ENCODE results near the gene NLGN4X. TPM values are rescaled to one million over a fixed set of nuclear protein-coding genes. Genes with fewer than 3 reads are reported as not detected.

Gene NLGN4X
- total and polyA plus RNA-seq, 3 experiments from 2014 or later = 0.21 TPM; not detected in 2

DNA sequence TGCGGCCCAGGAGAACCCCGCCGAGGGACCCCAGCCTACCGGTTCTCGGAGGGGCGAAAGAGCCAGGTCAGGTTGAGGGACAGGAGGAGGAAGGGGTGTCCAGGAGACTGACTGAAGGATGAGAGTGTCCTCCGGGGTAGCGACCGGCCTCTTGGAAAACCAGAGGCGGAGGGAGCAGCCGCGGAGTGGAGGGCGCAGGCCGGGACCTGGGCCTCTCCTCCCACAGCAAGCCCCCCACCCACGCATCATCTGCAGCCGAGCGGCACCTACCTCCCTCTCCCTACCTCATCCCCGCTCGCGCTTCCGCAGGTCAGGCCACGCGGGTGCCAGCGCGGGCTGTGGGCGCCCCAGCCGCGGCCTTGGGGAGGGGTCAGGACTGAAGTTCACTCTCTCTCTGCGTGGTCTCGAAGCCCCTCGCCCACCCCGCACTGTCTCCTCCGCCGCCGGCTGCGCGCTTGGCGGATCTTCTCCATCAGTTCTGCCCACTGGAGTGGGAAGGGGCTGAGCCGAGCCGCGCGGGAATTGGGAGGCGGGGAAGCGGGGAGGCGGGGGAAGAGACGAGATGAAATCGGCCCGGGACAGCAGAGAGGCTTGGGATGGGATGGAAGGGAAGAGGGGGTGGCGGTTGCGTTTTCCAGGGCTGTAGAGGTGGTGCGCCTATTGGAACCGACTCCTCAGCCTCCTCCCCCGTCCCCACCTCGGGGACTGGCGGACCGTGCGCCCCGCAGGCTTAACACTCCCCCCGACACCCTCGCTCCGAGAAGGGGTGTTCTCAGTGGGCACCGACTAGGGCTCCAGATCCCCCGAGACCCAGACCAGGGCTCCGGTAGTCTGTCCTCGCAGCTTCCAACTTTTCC, 1.8 kb downstream of the NLGN4X start:
- ChIA-PET CTCF (no interaction called here), POLR2A (no interaction called here)
- Histone ChIP-seq H3K4me1 (ENCODE audit: insufficient read depth, low read length) (no peaks in the 10 kb centered on the region), H3K27ac (ENCODE audit: low read depth, low read length) (no peak overlapping the region), H3K27me3 (ENCODE audit: insufficient read depth, low read length, poor library complexity, severe bottlenecking) (no peaks in the 10 kb centered on the region), H3K9me3 (ENCODE audit: low read length) (no peaks in the 10 kb centered on the region), H3K36me3 (ENCODE audit: insufficient read depth, low read length) (no peaks in the 10 kb centered on the region), H3K4me3 (ENCODE audit: low read length) (no peak overlapping the region)
- peaks cover 21% of the 10 kb centered on the region in 2 donors for H3K27me3 Mint-ChIP-seq
- peak overlapping the region in 1 of 7 donors; percentile 14 for H3K4me3 Mint-ChIP-seq
- H3K27ac Mint-ChIP-seq = no peak overlapping the region
- H3K36me3 Mint-ChIP-seq = no peaks in the 10 kb centered on the region
- peaks cover 0 to 19% (median 9%) of the 10 kb centered on the region in 5 donors for H3K9me3 Mint-ChIP-seq
- no peak for DNase-seq
- H3K4me1 Mint-ChIP-seq = no peaks in the 10 kb centered on the region

DNA sequence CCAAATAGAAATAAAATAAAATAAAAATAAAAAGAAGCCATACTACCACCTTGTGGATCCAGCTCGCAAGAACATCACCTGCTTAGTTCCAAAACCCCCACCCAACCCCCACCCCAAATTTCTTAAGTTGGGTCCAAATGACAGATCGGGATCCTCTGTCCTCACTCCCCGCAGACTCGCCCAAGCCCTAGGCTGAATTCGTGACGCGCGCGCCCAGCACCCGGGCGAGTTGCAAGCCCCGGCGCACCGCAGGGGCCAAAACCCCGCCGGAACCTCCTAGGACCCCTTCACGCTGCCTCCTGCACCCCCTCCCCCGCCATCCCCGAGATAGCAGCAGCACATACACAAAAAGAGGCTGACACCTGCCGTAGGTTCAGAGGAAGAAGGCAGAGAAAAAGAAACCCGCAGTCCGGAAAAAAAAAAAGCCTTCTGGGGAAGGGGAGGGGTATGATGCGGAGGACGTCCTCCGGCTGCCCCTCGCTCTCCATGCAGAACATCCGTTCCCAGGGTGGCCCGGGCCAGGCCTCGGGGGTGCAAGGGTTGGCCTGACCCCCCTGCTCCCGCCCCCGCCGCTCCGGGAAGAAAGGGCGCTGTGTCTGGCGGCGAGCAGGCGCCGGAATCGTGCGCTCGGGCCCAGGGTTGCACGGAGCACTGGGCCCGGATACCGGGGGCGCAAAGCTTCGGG, 2.6 kb downstream of the NLGN4X start:
- Histone ChIP-seq H3K27ac (ENCODE audit: low read depth, low read length) (no peak overlapping the region), H3K27me3 (ENCODE audit: insufficient read depth, low read length, poor library complexity, severe bottlenecking) (no peaks in the 10 kb centered on the region), H3K9me3 (ENCODE audit: low read length) (no peaks in the 10 kb centered on the region), H3K4me3 (ENCODE audit: low read length) (no peak overlapping the region), H3K4me1 (ENCODE audit: insufficient read depth, low read length) (no peaks in the 10 kb centered on the region), H3K36me3 (ENCODE audit: insufficient read depth, low read length) (no peaks in the 10 kb centered on the region)
- H3K9me3 Mint-ChIP-seq = peaks cover 0 to 18% (median 9%) of the 10 kb centered on the region in 5 donors
- ChIA-PET POLR2A (no interaction called here), CTCF (no interaction called here)
- no peaks in the 10 kb centered on the region for H3K36me3 Mint-ChIP-seq
- H3K4me1 Mint-ChIP-seq = no peaks in the 10 kb centered on the region
- DNase-seq = no peak
- H3K27ac Mint-ChIP-seq = no peak overlapping the region
- peaks cover 21% of the 10 kb centered on the region in 2 donors for H3K27me3 Mint-ChIP-seq
- H3K4me3 Mint-ChIP-seq = no peak overlapping the region

- H3K36me3 Mint-ChIP-seq = no peaks in the 10 kb centered on the region
- H3K4me1 ChIP-seq (ENCODE audit: insufficient read depth, low read length) = no peaks in the 10 kb centered on the region
- peak overlapping the region in 1 of 8 donors; percentile 54 for H3K27ac Mint-ChIP-seq
- H3K36me3 ChIP-seq (ENCODE audit: insufficient read depth, low read length) = no peaks in the 10 kb centered on the region
- H3K9me3 Mint-ChIP-seq = peaks cover 0 to 16% (median 9%) of the 10 kb centered on the region in 5 donors
- H3K4me3 Mint-ChIP-seq = peak overlapping the region in 1 of 7 donors; percentile 38
- ChIA-PET CTCF (no interaction called here), POLR2A (no interaction called here)
- H3K27ac ChIP-seq (ENCODE audit: low read depth, low read length) = no peak overlapping the region
- peaks cover 21% of the 10 kb centered on the region in 2 donors for H3K27me3 Mint-ChIP-seq
- no peak for DNase-seq
- H3K9me3 ChIP-seq (ENCODE audit: low read length) = no peaks in the 10 kb centered on the region
- H3K4me1 Mint-ChIP-seq = no peaks in the 10 kb centered on the region
- no peaks in the 10 kb centered on the region for H3K27me3 ChIP-seq (ENCODE audit: insufficient read depth, low read length, poor library complexity, severe bottlenecking)
- H3K4me3 ChIP-seq (ENCODE audit: low read length) = no peak overlapping the region
These were observed 3.3 kb downstream of the NLGN4X start for GRCh38 chrX:6225288-6225910.

DNA sequence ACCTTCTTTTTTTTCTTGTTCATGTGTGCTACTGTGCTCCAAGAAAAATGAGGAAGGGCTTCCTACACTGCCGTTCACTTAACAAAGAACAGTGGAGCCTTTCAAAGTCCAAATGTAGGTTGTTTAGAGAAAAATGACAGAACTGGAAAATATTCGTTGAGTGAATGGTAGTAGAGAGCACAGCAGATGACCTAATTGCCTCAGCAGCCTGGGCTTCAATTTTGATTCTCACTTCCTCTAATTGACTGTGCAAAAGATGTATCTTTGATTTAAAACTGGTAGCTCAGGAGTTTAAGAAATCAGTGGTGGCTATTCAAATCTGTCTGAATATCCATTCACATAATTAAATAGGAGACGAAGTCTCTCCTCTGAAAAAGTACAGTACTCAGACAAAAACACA, 5.2 kb downstream of the NLGN4X start:
- H3K4me3 ChIP-seq (ENCODE audit: low read length) = no peak overlapping the region
- H3K36me3 Mint-ChIP-seq = no peaks in the 10 kb centered on the region
- H3K4me1 Mint-ChIP-seq = no peaks in the 10 kb centered on the region
- H3K9me3 Mint-ChIP-seq = peaks cover 0 to 9% (median 7%) of the 10 kb centered on the region in 5 donors
- no peaks in the 10 kb centered on the region for H3K36me3 ChIP-seq (ENCODE audit: insufficient read depth, low read length)
- H3K27ac ChIP-seq (ENCODE audit: low read depth, low read length) = no peak overlapping the region
- no peaks in the 10 kb centered on the region for H3K9me3 ChIP-seq (ENCODE audit: low read length)
- no peaks in the 10 kb centered on the region for H3K4me1 ChIP-seq (ENCODE audit: insufficient read depth, low read length)
- ChIA-PET POLR2A (no interaction called here), CTCF (no interaction called here)
- H3K27me3 Mint-ChIP-seq = peaks cover 12 to 13% of the 10 kb centered on the region in 2 donors
- H3K4me3 Mint-ChIP-seq = no peak overlapping the region
- H3K27ac Mint-ChIP-seq = no peak overlapping the region
- H3K27me3 ChIP-seq (ENCODE audit: insufficient read depth, low read length, poor library complexity, severe bottlenecking) = no peaks in the 10 kb centered on the region
- no peak for DNase-seq

- Histone ChIP-seq H3K4me1 (ENCODE audit: insufficient read depth, low read length) (no peaks in the 10 kb centered on the region), H3K27ac (ENCODE audit: low read depth, low read length) (no peak overlapping the region), H3K36me3 (ENCODE audit: insufficient read depth, low read length) (no peaks in the 10 kb centered on the region), H3K4me3 (ENCODE audit: low read length) (no peak overlapping the region), H3K9me3 (ENCODE audit: low read length) (no peaks in the 10 kb centered on the region), H3K27me3 (ENCODE audit: insufficient read depth, low read length, poor library complexity, severe bottlenecking) (no peaks in the 10 kb centered on the region)
- no peak overlapping the region for H3K27ac Mint-ChIP-seq
- no peaks in the 10 kb centered on the region for H3K36me3 Mint-ChIP-seq
- DNase-seq = no peak
- no peaks in the 10 kb centered on the region for H3K4me1 Mint-ChIP-seq
- ChIA-PET POLR2A (no interaction called here), CTCF (no interaction called here)
- H3K27me3 Mint-ChIP-seq = no peaks in the 10 kb centered on the region
- H3K9me3 Mint-ChIP-seq = peaks cover 0 to 3% (median 2%) of the 10 kb centered on the region in 5 donors
- no peak overlapping the region for H3K4me3 Mint-ChIP-seq
These were observed 18.4 kb downstream of the NLGN4X start for GRCh38 chrX:6210230-6210629.

GRCh38 chrX:6203462-6204215, 25.0 kb downstream of the NLGN4X start:
- Mint-ChIP-seq H3K9me3 (peaks cover 0 to 4% (median 0%) of the 10 kb centered on the region in 5 donors), H3K36me3 (no peaks in the 10 kb centered on the region), H3K27me3 (no peaks in the 10 kb centered on the region), H3K27ac (no peak overlapping the region), H3K4me1 (no peaks in the 10 kb centered on the region), H3K4me3 (no peak overlapping the region)
- no peaks in the 10 kb centered on the region for H3K27me3 ChIP-seq (ENCODE audit: insufficient read depth, low read length, poor library complexity, severe bottlenecking)
- H3K4me3 ChIP-seq (ENCODE audit: low read length) = no peak overlapping the region
- H3K4me1 ChIP-seq (ENCODE audit: insufficient read depth, low read length) = no peaks in the 10 kb centered on the region
- POLR2A ChIA-PET = no interaction called here
- H3K9me3 ChIP-seq (ENCODE audit: low read length) = no peaks in the 10 kb centered on the region
- no peak for DNase-seq
- H3K27ac ChIP-seq (ENCODE audit: low read depth, low read length) = no peak overlapping the region
- CTCF ChIA-PET = no interaction called here
- no peaks in the 10 kb centered on the region for H3K36me3 ChIP-seq (ENCODE audit: insufficient read depth, low read length)

DNA sequence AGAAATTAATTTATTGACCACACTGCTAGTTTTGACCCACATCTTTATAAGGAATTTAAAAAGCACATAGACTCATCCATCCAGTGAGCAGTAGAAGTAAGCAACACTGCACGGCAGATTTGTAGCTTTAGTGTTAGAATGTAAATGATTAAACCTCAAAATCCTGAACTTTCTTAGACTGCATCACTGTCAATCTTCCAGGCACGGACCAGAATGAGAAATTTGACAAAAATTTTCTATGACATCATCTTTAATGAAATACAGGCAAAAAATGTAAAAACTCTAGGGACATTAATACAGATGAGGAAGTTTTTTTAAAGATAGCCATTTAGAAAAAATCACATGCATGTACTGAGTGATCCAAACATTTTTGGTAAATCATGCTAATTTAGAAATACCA, 29.2 kb downstream of the NLGN4X start:
- ChIA-PET CTCF (no interaction called here), POLR2A (no interaction called here)

More for the DNA sequence above, 29.2 kb downstream of the NLGN4X start:
- no peaks in the 10 kb centered on the region for H3K36me3 ChIP-seq (ENCODE audit: insufficient read depth, low read length)
- no peak overlapping the region for H3K4me3 Mint-ChIP-seq
- H3K9me3 ChIP-seq (ENCODE audit: low read length) = no peaks in the 10 kb centered on the region
- DNase-seq = no peak
- no peak overlapping the region for H3K27ac ChIP-seq (ENCODE audit: low read depth, low read length)
- peaks cover 0 to 6% (median 3%) of the 10 kb centered on the region in 5 donors for H3K9me3 Mint-ChIP-seq
- H3K27me3 Mint-ChIP-seq = no peaks in the 10 kb centered on the region
- no peaks in the 10 kb centered on the region for H3K4me1 Mint-ChIP-seq
- no peak overlapping the region for H3K27ac Mint-ChIP-seq
- no peaks in the 10 kb centered on the region for H3K36me3 Mint-ChIP-seq
- no peaks in the 10 kb centered on the region for H3K4me1 ChIP-seq (ENCODE audit: insufficient read depth, low read length)
- no peaks in the 10 kb centered on the region for H3K27me3 ChIP-seq (ENCODE audit: insufficient read depth, low read length, poor library complexity, severe bottlenecking)
- no peak overlapping the region for H3K4me3 ChIP-seq (ENCODE audit: low read length)

All from CD8-positive, alpha-beta memory T cell (primary cell).